Ovary (tissue), 9 donors: Measurements from ENCODE around the gene TNS1. TPM values are rescaled to one million over a fixed set of nuclear protein-coding genes. Genes with fewer than 3 reads are reported as not detected.

Experiments
- DNase-seq, 5 donors: peaks; one replicate each; pipeline ENCODE4 v3.0.0-alpha.2; 2019 to 2020
- H3K27ac ChIP-seq, 2 donors: fragments of 200-600 bp; one replicate each; pipeline versions ENCODE4 v1.5.1 to v1.8.0; 2019 to 2022
- H3K27me3 ChIP-seq: fragments of 200-600 bp; one replicate; pipeline ENCODE4 v1.8.0; 2022
- H3K36me3 ChIP-seq: fragments of 200-600 bp; sonication (generic); one replicate; pipeline ENCODE4 v1.5.1; 2019
- H3K4me1 ChIP-seq: one replicate; pipeline ENCODE4 v1.8.1; 2013; ENCODE audit warnings: mild to moderate bottlenecking, moderate library complexity; ENCODE audit not compliant: insufficient read depth
- H3K4me3 ChIP-seq: fragments of 200-600 bp; sonication (generic); one replicate; pipeline ENCODE4 v1.5.1; 2017
- H3K9me3 ChIP-seq, 2 donors: fragments of 200-600 bp in 1 of 2; sonication (generic) in 1 of 2; one replicate each; pipeline versions ENCODE4 v1.5.1 to v1.8.1; 2013 to 2019; ENCODE audit warnings: mild to moderate bottlenecking in 1 of 2, moderate library complexity in 1 of 2
- EP300 ChIP-seq: sonication (generic); formaldehyde crosslinking; IDR thresholded peaks from one replicate; pipeline ENCODE4 v1.6.1; 2017; ENCODE audit warnings: antibody characterized with exemption
- POLR2A ChIP-seq: fragments of 450-650 bp; IDR thresholded peaks from one replicate; pipeline ENCODE4 v1.6.1; 2017; ENCODE audit warnings: antibody characterized with exemption, mild to moderate bottlenecking, moderate library complexity
- WGBS, 3 donors: extraction: QIAGEN DNeasy Blood & Tissue Kit in 1 of 3; methylation state at CpG; one replicate each; pipeline versions ENCODE4 v1.1.5 to v1.1.7; 2013 to 2017; 5-methylcytosine and 5-hydroxymethylcytosine counted together
- intact Hi-C, 4 donors: fragments of 100-400 bp; cut with DNase I; formaldehyde crosslinking; loops; one replicate each; pipeline versions ENCODE4 v1.11.0 to v1.15.1; 2022 to 2023
- polyA plus RNA-seq, 2 donors: library from polyadenylated mRNA; stranded (reverse); fragments of 200-250 nt in 1 of 2; fragments of 350-450 nt in 1 of 2; fragmentation: Illumina TruSeq in 1 of 2; extraction: RNeasy Lipid Tissue Mini Kit (QIAGEN cat#74804) in 1 of 2; gene quantifications; one replicate each; pipeline ENCODE4 v1.2.3, GENCODE V29; 2013 to 2014
- total RNA-seq, 7 donors: library from RNA; depleted of rRNA in 2 of 7; stranded (reverse); fragments of >200 nt in 2 of 7; fragmentation: NEBNext Ultra II Directional in 3 of 7; extraction: Animal tissue kit (Norgen Biotek cat#: 25700) in 3 of 7; gene quantifications; one replicate each; pipeline versions ENCODE4 v1.1.0 to v1.2.4, GENCODE V29; 2016 to 2023
- TF ChIP-seq, protein P1 (sequence below), 3 donors: fragments of 450-650 bp in 2 of 3; fragments of 200-600 bp in 1 of 3; IDR thresholded peaks; one replicate each; pipeline versions ENCODE4 v1.5.1 to v1.8.0; 2016 to 2022; ENCODE audit warnings: antibody characterized with exemption in 3 of 3, mild to moderate bottlenecking in 1 of 3
- donor health status: DM: no; HTN: no; CAD: no; lungs with moderate emphysema.
- donor health status: DM: no; HTN: no; CAD: no.
- donor health status: Bipolar disorder and iron deficiency.
- donor health status: DM: yes; HTN: yes; CAD: no.
- donor health status: DM: no; HTN: no; CAD: no.
- donor health status: DM: yes; HTN: yes; CAD: no.

TNS1 gene
- total and polyA plus RNA-seq, 9 donors: 140 to 568 (median 356) TPM

DNA sequence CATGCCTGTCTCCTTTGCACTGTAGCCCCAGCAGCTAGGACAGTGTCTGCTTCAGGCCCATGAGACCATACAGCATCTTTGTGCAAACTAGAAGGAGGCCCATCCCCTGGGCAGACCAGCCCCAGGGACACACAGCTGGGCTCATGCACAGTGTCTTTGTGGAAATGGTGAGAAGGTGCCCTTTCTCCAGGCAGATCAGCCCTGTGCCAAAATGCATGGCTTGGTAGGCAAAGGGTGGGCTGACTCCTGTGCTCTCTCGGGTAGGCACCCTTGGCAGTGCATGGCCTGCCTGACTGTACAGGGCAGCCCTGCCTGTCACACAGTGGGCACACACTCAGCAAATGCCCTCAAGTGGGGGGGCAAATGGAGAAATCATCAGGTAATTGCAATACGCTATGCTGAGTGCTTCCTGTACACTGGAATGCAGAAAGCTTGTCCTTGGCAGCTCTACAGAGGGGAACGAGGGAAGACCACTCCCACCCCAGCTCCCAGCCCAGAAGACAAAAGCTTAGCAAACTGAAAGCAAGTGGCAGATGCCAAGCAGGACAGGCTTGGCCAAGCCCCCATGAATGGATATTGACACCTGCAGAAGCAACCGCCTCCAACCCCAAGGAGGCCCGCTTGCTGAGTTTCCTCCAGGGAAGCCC lies 21.6 kb downstream of the TNS1 start:
- TF ChIP-seq, protein P1, sequence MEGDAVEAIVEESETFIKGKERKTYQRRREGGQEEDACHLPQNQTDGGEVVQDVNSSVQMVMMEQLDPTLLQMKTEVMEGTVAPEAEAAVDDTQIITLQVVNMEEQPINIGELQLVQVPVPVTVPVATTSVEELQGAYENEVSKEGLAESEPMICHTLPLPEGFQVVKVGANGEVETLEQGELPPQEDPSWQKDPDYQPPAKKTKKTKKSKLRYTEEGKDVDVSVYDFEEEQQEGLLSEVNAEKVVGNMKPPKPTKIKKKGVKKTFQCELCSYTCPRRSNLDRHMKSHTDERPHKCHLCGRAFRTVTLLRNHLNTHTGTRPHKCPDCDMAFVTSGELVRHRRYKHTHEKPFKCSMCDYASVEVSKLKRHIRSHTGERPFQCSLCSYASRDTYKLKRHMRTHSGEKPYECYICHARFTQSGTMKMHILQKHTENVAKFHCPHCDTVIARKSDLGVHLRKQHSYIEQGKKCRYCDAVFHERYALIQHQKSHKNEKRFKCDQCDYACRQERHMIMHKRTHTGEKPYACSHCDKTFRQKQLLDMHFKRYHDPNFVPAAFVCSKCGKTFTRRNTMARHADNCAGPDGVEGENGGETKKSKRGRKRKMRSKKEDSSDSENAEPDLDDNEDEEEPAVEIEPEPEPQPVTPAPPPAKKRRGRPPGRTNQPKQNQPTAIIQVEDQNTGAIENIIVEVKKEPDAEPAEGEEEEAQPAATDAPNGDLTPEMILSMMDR (IDR thresholded peaks at IDR 0.05): no peak
- TF ChIP-seq POLR2A: no peak
- no peak for TF ChIP-seq EP300
- Histone ChIP-seq H3K9me3 (no peaks in the 10 kb centered on the region), H3K27ac (peak overlapping the region in 1 of 2 donors; percentile 91), H3K4me3 (no peak overlapping the region), H3K36me3 (no peaks in the 10 kb centered on the region), H3K27me3 (no peaks in the 10 kb centered on the region), H3K4me1 (peaks cover 36% of the 10 kb centered on the region)
- 52 to 56% (median 56%) methylated on average over 5 of the region's 5 CpGs for whole genome bisulfite sequencing, 3 donors
- intact Hi-C loops: loop anchor here in 1 of 4 donors (10.0 kb wide), 1 partner anchor 86 kb away; no protein-coding TSS in a partner anchor
- peak in 3 of 5 donors; percentile 24 to 37 (median 26) for DNase-seq

DNA sequence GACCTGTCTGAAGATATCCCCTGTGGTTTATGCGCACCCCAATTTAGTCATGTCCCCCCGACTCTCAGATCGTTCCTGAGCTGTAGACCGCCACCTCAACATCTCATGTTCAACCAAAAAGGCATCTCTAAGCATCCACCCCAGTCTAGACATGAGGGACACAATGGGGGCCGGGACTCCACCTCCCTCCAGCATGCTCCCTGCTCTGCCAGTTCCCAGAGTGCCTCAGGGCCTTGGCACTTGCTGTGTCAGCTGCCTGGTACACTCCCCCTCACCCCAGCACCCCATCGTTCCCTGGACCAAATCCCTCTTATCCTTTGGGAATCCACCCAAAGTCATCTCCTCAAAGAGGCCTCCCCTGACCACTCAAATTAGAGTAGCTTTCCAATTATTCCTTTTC lies 22.2 kb downstream of the TNS1 start:
- Histone ChIP-seq H3K4me3 (no peak overlapping the region), H3K36me3 (no peaks in the 10 kb centered on the region), H3K27me3 (no peaks in the 10 kb centered on the region), H3K27ac (peak overlapping the region in 1 of 2 donors; percentile 91), H3K9me3 (no peaks in the 10 kb centered on the region), H3K4me1 (peaks cover 39% of the 10 kb centered on the region)
- WGBS, 3 donors: 67 to 69% (median 67%) methylated on average over 6 of the region's 6 CpGs
- DNase-seq: peak in 3 of 5 donors; percentile 33 to 55 (median 36)
- TF ChIP-seq POLR2A (no peak), EP300 (no peak)
- TF ChIP-seq, protein P1 (IDR thresholded peaks at IDR 0.05): no peak
- intact Hi-C loops: loop anchor here in 1 of 4 donors (10.0 kb wide), 1 partner anchor 86 kb away; no protein-coding TSS in a partner anchor

DNA sequence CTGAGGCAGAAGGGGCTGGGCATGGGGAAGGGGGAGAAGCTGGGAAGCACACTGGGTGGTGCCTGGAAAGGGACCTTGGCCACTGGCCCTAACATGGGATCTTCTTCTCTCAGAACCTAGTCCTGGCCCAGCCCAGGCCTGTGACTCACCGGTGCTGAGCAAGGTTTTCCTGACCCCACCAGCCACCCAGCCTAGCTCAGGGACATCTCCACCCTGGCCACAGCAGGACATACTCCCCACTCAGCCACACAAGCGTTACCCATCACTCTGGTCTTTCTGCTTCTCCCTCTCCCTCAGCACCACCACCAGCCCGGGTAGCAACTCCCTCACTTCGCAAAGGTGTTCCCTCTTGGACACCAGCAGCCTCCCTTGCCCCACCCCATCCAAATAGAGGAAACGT lies 22.8 kb downstream of the TNS1 start:
- Histone ChIP-seq H3K27ac (peak overlapping the region; percentile 91 to 93), H3K27me3 (no peaks in the 10 kb centered on the region), H3K4me3 (peak overlapping the region; percentile 61), H3K9me3 (no peaks in the 10 kb centered on the region), H3K36me3 (no peaks in the 10 kb centered on the region), H3K4me1 (peaks cover 40% of the 10 kb centered on the region)
- intact Hi-C loops: loop anchor here in 1 of 4 donors (10.0 kb wide), 1 partner anchor 85 kb away; no protein-coding TSS in a partner anchor
- TF ChIP-seq POLR2A: no peak
- DNase-seq: peak; percentile 55 to 79 (median 58)
- WGBS, 3 donors: 46 to 53% (median 50%) methylated on average over 5 of the region's 5 CpGs

DNA sequence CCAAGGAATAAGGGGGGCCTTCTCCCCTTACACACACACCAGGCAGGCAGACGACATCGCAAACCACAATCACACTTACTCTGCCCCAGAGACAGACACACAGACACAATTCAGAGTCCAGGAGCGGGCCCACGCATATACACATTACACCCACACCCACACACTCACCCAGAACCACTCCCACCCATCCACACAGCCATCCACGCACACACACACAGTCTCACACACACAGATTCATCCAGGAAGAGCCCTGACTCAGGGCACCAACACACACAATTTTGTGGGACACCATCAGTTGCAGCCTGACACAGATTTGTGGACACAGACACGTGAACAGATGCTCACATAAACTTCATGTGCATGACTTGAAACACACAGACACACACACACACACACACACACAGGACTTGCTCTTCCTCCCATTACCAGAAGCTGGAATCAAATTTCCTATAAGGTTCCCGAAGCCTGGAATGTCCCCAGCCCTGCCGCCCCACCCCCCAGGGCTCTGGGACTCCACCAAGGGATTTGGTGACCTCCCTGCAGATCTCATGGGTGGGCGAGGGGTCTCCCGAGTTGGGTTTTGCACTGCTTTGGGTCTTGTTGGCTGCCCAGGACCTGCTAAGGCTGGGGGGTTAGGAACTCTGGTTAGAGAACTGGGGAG lies 23.5 kb downstream of the TNS1 start:
- no peaks in the 10 kb centered on the region for H3K27me3 ChIP-seq
- H3K27ac ChIP-seq: peak overlapping the region; percentile 91 to 93
- peaks cover 42% of the 10 kb centered on the region for H3K4me1 ChIP-seq
- peak in 4 of 5 donors; percentile 54 to 59 (median 56) for DNase-seq
- intact Hi-C loops: loop anchor here in 2 of 4 donors (5.0 to 10.0 kb wide), 3 partner anchors 37 to 77 kb away; no protein-coding TSS in a partner anchor
- H3K36me3 ChIP-seq: no peaks in the 10 kb centered on the region
- 9 to 24% (median 17%) methylated on average over 10 of the region's 10 CpGs for WGBS, 3 donors
- peak overlapping the region; percentile 61 for H3K4me3 ChIP-seq
- TF ChIP-seq EP300 (no peak), POLR2A (no peak)
- TF ChIP-seq, protein P1 (IDR thresholded peaks at IDR 0.05): no peak
- no peaks in the 10 kb centered on the region for H3K9me3 ChIP-seq
